ENCODE measurements around the gene ABL2.
"Not testable (repeated sequence)": the region's sequence is repeated elsewhere in the genome, so short reads cannot be mapped to it uniquely, and the experiment has no call there.

ABL2 gene

GRCh38 chr1:179208681-179209477, 20.6 kb downstream of the ABL2 start:
- DNase-seq: no peak

GRCh38 chr1:179206812-179207211, 22.7 kb downstream of the ABL2 start:
- no peak for DNase-seq

- no peak for DNase-seq
Observed at GRCh38 chr1:179205284-179205683, 24.2 kb downstream of the ABL2 start.

- DNase-seq: no peak
Observed at GRCh38 chr1:179202161-179202560, 27.3 kb downstream of the ABL2 start.

GRCh38 chr1:179200586-179200985, 28.9 kb downstream of the ABL2 start:
- DNase-seq: no peak

GRCh38 chr1:179197690-179198297, 31.7 kb downstream of the ABL2 start:
- DNase-seq: no peak

GRCh38 chr1:179195857-179196256, 33.6 kb downstream of the ABL2 start:
- not testable (repeated sequence) for DNase-seq

GRCh38 chr1:179195376-179195775, 34.1 kb downstream of the ABL2 start:
- DNase-seq: no peak

- no peak for DNase-seq
Observed at GRCh38 chr1:179194068-179194537, 35.4 kb downstream of the ABL2 start.

GRCh38 chr1:179190861-179191260, 38.6 kb downstream of the ABL2 start:
- no peak for DNase-seq

- no peak for DNase-seq
Observed at GRCh38 chr1:179187735-179188471, 41.6 kb downstream of the ABL2 start.

- no peak for DNase-seq
Observed at GRCh38 chr1:179187043-179187442, 42.4 kb downstream of the ABL2 start.

- DNase-seq: no peak
Observed at GRCh38 chr1:179184403-179184802, 45.1 kb downstream of the ABL2 start.

- DNase-seq: no peak
Observed at GRCh38 chr1:179183857-179184256, 45.6 kb downstream of the ABL2 start.

GRCh38 chr1:179178950-179179349, 50.5 kb downstream of the ABL2 start:
- DNase-seq: no peak

- DNase-seq: no peak
Observed at GRCh38 chr1:179178183-179178582, 51.3 kb downstream of the ABL2 start.

GRCh38 chr1:179177615-179178014, 51.9 kb downstream of the ABL2 start:
- no peak for DNase-seq

GRCh38 chr1:179177182-179177581, 52.3 kb downstream of the ABL2 start:
- DNase-seq: no peak

GRCh38 chr1:179175011-179175841, 54.3 kb downstream of the ABL2 start:
- no peak for DNase-seq

GRCh38 chr1:179170468-179170770, 59.1 kb downstream of the ABL2 start:
- DNase-seq: not testable (repeated sequence)

GRCh38 chr1:179169616-179170467, 59.6 kb downstream of the ABL2 start:
- DNase-seq: peak; percentile 44

GRCh38 chr1:179168536-179168935, 60.9 kb downstream of the ABL2 start:
- DNase-seq: no peak
